ENCODE results near the gene FRMD4A. TPM values are rescaled to one million over a fixed set of nuclear protein-coding genes. Genes with fewer than 3 reads are reported as not detected.

Gene FRMD4A
- total and polyA plus RNA-seq, 12 donors, result 9.1 to 29.6 (median 14.6) TPM

GRCh38 chr10:13725594-13725993 is 605.1 kb downstream of the FRMD4A start:
- TF ChIP-seq POLR2A (IDR thresholded peaks at IDR 0.05), result no peak
- TF ChIP-seq CTCF (IDR thresholded peaks at IDR 0.05), result no peak
- H3K4me3 ChIP-seq, result no peak overlapping the region
- H3K4me1 ChIP-seq (replicated peaks in 1 of 2), result no peaks in the 10 kb centered on the region
- H3K27ac ChIP-seq, result no peak overlapping the region
- DNase-seq, result no peak
- 52 to 73% (median 59%) methylated on average over 4 of the region's 4 CpGs for WGBS, 4 donors
- no peaks in the 10 kb centered on the region for H3K9me3 ChIP-seq (replicated peaks in 1 of 3)
- no peaks in the 10 kb centered on the region for H3K27me3 ChIP-seq
- no peaks in the 10 kb centered on the region for H3K36me3 ChIP-seq (replicated peaks in 1 of 2)
- intact Hi-C loops (cut with DNase I), result no loop called here

GRCh38 chr10:13724484-13724883 is 606.2 kb downstream of the FRMD4A start:
- WGBS, 4 donors, result 49 to 64% (median 62%) methylated on average over 10 of the region's 10 CpGs
- DNase-seq, result peak in 3 of 7 donors; percentile 19 to 84 (median 35)
- H3K36me3 ChIP-seq (replicated peaks in 1 of 2), result no peaks in the 10 kb centered on the region
- intact Hi-C loops (cut with DNase I), result no loop called here
- H3K4me3 ChIP-seq, result no peak overlapping the region
- H3K27ac ChIP-seq, result no peak overlapping the region
- no peaks in the 10 kb centered on the region for H3K9me3 ChIP-seq (replicated peaks in 1 of 3)
- TF ChIP-seq CTCF (IDR thresholded peaks at IDR 0.05), result no peak
- no peak for TF ChIP-seq POLR2A (IDR thresholded peaks at IDR 0.05)
- no peaks in the 10 kb centered on the region for H3K27me3 ChIP-seq
- no peaks in the 10 kb centered on the region for H3K4me1 ChIP-seq (replicated peaks in 1 of 2)

- no peaks in the 10 kb centered on the region for H3K36me3 ChIP-seq (replicated peaks in 1 of 2)
- H3K4me1 ChIP-seq (replicated peaks in 1 of 2), result no peaks in the 10 kb centered on the region
- H3K4me3 ChIP-seq, result no peak overlapping the region
- intact Hi-C loops (cut with DNase I), result no loop called here
- 74 to 98% (median 86%) methylated on average over 3 to 4 of the region's 4 CpGs for WGBS, 4 donors
- H3K27me3 ChIP-seq, result no peaks in the 10 kb centered on the region
- no peak for TF ChIP-seq CTCF (IDR thresholded peaks at IDR 0.05)
- TF ChIP-seq POLR2A (IDR thresholded peaks at IDR 0.05), result no peak
- no peaks in the 10 kb centered on the region for H3K9me3 ChIP-seq (replicated peaks in 1 of 3)
- no peak for DNase-seq
- H3K27ac ChIP-seq, result no peak overlapping the region
Observed at GRCh38 chr10:13722747-13723653, 607.7 kb downstream of the FRMD4A start.

GRCh38 chr10:13721486-13721885 is 609.2 kb downstream of the FRMD4A start:
- intact Hi-C loops (cut with DNase I), result no loop called here
- Histone ChIP-seq H3K4me1 (replicated peaks in 1 of 2) (no peaks in the 10 kb centered on the region), H3K27me3 (no peaks in the 10 kb centered on the region), H3K27ac (no peak overlapping the region), H3K36me3 (replicated peaks in 1 of 2) (no peaks in the 10 kb centered on the region), H3K9me3 (replicated peaks in 1 of 3) (no peaks in the 10 kb centered on the region), H3K4me3 (no peak overlapping the region)
- TF ChIP-seq POLR2A (IDR thresholded peaks at IDR 0.05), result no peak
- TF ChIP-seq CTCF (IDR thresholded peaks at IDR 0.05), result no peak
- no peak for DNase-seq
- WGBS, 4 donors, result 84 to 92% (median 89%) methylated on average over 7 of the region's 7 CpGs
